GM12878 (cell line): ENCODE results near the gene ITGA11. TPM values are rescaled to one million over a fixed set of nuclear protein-coding genes. Genes with fewer than 3 reads are reported as not detected.

Experiments used
- ATAC-seq: fragments of 200-7000 bp; cut with Tn5 transposase; 3 replicates; pipeline ENCODE4 v1.9.1; 2020; ENCODE audit warnings: mild to moderate bottlenecking, moderate library complexity
- BruUV-seq: library from RNA; stranded (reverse); fragments of 400-500 nt; replicated peaks from 2 replicates; lab custom pipeline; 2021; lab: Mats Ljungman, UMichigan
- CTCF ChIA-PET: fragments of 300-600 bp; sonication (Branson Sonifier 250); formaldehyde crosslinking; extraction: SDS; loops from one replicate; lab custom pipeline; 2021; ENCODE audit warnings: inconsistent platforms; lab: Yijun Ruan, JAX
- POLR2A ChIA-PET: fragments of 350-600 bp; formaldehyde crosslinking; extraction: SDS; loops from one replicate; lab custom pipeline; 2021; ENCODE audit warnings: inconsistent platforms; lab: Charles Lee
- RAD21 ChIA-PET: fragments of 300-600 bp; sonication (Branson Sonifier 250); formaldehyde crosslinking; loops from one replicate; lab custom pipeline; 2023; ENCODE audit warnings: antibody characterized with exemption; ENCODE audit not compliant: unreplicated experiment; lab: Charles Lee
- SMC1A ChIA-PET: fragments of 300-600 bp; sonication (Branson Sonifier 250); formaldehyde crosslinking; loops from one replicate; lab custom pipeline; 2023; ENCODE audit not compliant: unreplicated experiment, uncharacterized antibody; lab: Charles Lee
- DNase-seq: peaks from one replicate; pipeline ENCODE4 v3.0.0-alpha.2; 2011; ENCODE audit warnings: low read depth, low spot score
- FAIRE-seq: peaks from 3 replicates; lab custom pipeline; 2011; peaks lifted over from hg19 to GRCh38; lab: Jason Lieb, UNC
- H2AFZ ChIP-seq: 2 replicates; pipeline ENCODE4 v1.6.0; 2011; ENCODE audit warnings: low read depth, low read length, control low read depth; ENCODE audit not compliant: control insufficient read depth
- H3K27ac ChIP-seq: 2 replicates; pipeline ENCODE4 v1.5.1; 2011; ENCODE audit warnings: control low read depth; ENCODE audit not compliant: control insufficient read depth, insufficient read depth
- H3K27me3 ChIP-seq, 2 experiments: replicated peaks in 1 of 2; 2 replicates each; pipeline versions ENCODE4 v1.6.0 to v1.6.1; 2011; ENCODE audit warnings: low read length in 1 of 2; ENCODE audit not compliant: control insufficient read depth in 2 of 2, insufficient read depth in 2 of 2
- H3K36me3 ChIP-seq, 2 experiments: 2 replicates each; pipeline ENCODE4 v1.5.1; 2011; ENCODE audit warnings: low read length in 1 of 2; ENCODE audit not compliant: control insufficient read depth in 2 of 2, insufficient read depth in 2 of 2
- H3K4me1 ChIP-seq: 2 replicates; pipeline ENCODE4 v1.6.1; 2011; ENCODE audit warnings: mild to moderate bottlenecking, low read length, moderate library complexity, mixed read lengths; ENCODE audit not compliant: control insufficient read depth, insufficient read depth
- H3K4me2 ChIP-seq: 2 replicates; pipeline ENCODE4 v1.6.0; 2011; ENCODE audit warnings: control low read depth; ENCODE audit not compliant: control insufficient read depth, insufficient read depth
- H3K4me3 ChIP-seq: fragments of 200-600 bp; sonication (generic); 2 replicates; pipeline ENCODE4 v1.5.1; 2016
- H3K79me2 ChIP-seq: 2 replicates; pipeline ENCODE4 v1.6.0; 2011; ENCODE audit warnings: low read length; ENCODE audit not compliant: control insufficient read depth, insufficient read depth
- H3K9ac ChIP-seq: 2 replicates; pipeline ENCODE4 v1.8.0; 2011; ENCODE audit warnings: low read length, control low read depth, mixed read lengths; ENCODE audit not compliant: control insufficient read depth, insufficient read depth
- H3K9me3 ChIP-seq: replicated peaks from 3 replicates; pipeline ENCODE4 v1.5.1; 2011; ENCODE audit warnings: mild to moderate bottlenecking, low read length; ENCODE audit not compliant: control insufficient read depth, insufficient read depth
- H4K20me1 ChIP-seq: 2 replicates; pipeline ENCODE4 v1.6.0; 2011; ENCODE audit not compliant: control insufficient read depth, insufficient read depth
- CBX5 ChIP-seq: sonication (generic); IDR thresholded peaks from 2 replicates; pipeline ENCODE4 v1.6.1; 2016; ENCODE audit warnings: low read depth, moderate library complexity, mild to moderate bottlenecking, inconsistent platforms
- HDAC2 ChIP-seq: fragments of 200-600 bp; sonication (generic); IDR thresholded peaks from 2 replicates; pipeline ENCODE4 v1.6.1; 2017
- MTA3 ChIP-seq: IDR thresholded peaks from 2 replicates; pipeline ENCODE4 v1.6.1; 2012; ENCODE audit warnings: low read length, inconsistent platforms, borderline replicate concordance
- NFYA ChIP-seq: IDR thresholded peaks from 2 replicates; pipeline ENCODE4 v1.6.1; 2011; ENCODE audit warnings: low read depth, mild to moderate bottlenecking, low read length, improper control_type of control experiment, borderline replicate concordance
- PKNOX1 ChIP-seq: fragments of 450-650 bp; IDR thresholded peaks from 2 replicates; pipeline ENCODE4 v1.6.1; 2016; ENCODE audit warnings: mild to moderate bottlenecking
- SIN3A ChIP-seq: IDR thresholded peaks from 2 replicates; pipeline ENCODE4 v1.6.1; 2012; ENCODE audit warnings: low read depth, low read length, improper control_type of control experiment
- SPI1 ChIP-seq: IDR thresholded peaks from 2 replicates; pipeline ENCODE4 v1.6.1; 2011; ENCODE audit warnings: low read depth, mild to moderate bottlenecking, low read length, moderate library complexity, borderline replicate concordance; ENCODE audit not compliant: insufficient read depth
- SREBF2 ChIP-seq: IDR thresholded peaks from 2 replicates; pipeline ENCODE4 v1.6.1; 2012; ENCODE audit warnings: mild to moderate bottlenecking, low read length
- ZBTB11 ChIP-seq: fragments of 450-650 bp; formaldehyde crosslinking; IDR thresholded peaks from 2 replicates; pipeline ENCODE4 v1.5.0; 2022; ENCODE audit warnings: mild to moderate bottlenecking, missing genetic modification characterization
- WGBS: methylation state at CpG from one replicate; pipeline ENCODE4 v1.1.6; 2016; ENCODE audit warnings: low lambda C conversion rate; ENCODE audit not compliant: insufficient replicate concordance, insufficient coverage; ENCODE audit errors: missing lambda C conversion rate; 5-methylcytosine and 5-hydroxymethylcytosine counted together
- in situ Hi-C: fragments of 300-500 bp; cut with MboI; formaldehyde crosslinking; loops from 9 replicates; pipeline ENCODE4 v1.14.3; 2018; ENCODE audit warnings: mixed read lengths
- intact Hi-C: fragments of 100-400 bp; cut with micrococcal nuclease; formaldehyde crosslinking; loops from one replicate; pipeline ENCODE4 v1.14.2; 2022; ENCODE audit not compliant: unreplicated experiment
- polyA plus RNA-seq, 11 experiments: library from polyadenylated mRNA; depleted of rRNA in 4 of 11; unstranded in 6 of 11; stranded (reverse) in 5 of 11; fragments of >200 nt; fragmentation: Nextera tagmentation in 4 of 11; fragmentation: Illumina TruSeq in 1 of 11; extraction: Ambion mirVana in 4 of 11; extraction: Trizol in 1 of 11; gene quantifications; 1 replicate in 1 of 11; 2 replicates in 10 of 11; pipeline versions ENCODE4 v1.2.1 to v1.2.3, GENCODE V29; 2011 to 2016; ENCODE audit warnings: inconsistent platforms in 2 of 11, missing spikeins in 2 of 11, low read depth in 1 of 11
- total RNA-seq, 4 experiments: library from RNA; depleted of rRNA in 3 of 4; stranded (reverse); fragments of >200 nt in 3 of 4; fragmentation: Illumina TruSeq in 1 of 4; extraction: Trizol in 1 of 4; gene quantifications; 2 replicates each; pipeline versions ENCODE4 v1.2.1 to v1.2.3, GENCODE V29; 2013 to 2021

ITGA11 gene
- total and polyA plus RNA-seq, 10 of the 15 experiments (the other 5 are each of a cell fraction or from before 2014, with no cell fraction given) = under 0.01 to 0.36 (median 0.13) TPM; not detected in 1

GRCh38 chr15:68321229-68321628 lies 110.7 kb downstream of the ITGA11 start:
- Histone ChIP-seq H3K4me3 (no peak overlapping the region), H2AFZ (no peak overlapping the region), H3K4me1 (no peaks in the 10 kb centered on the region), H3K27me3 (no peaks in the 10 kb centered on the region; a peak in 2 of 4 replicates), H4K20me1 (no peaks in the 10 kb centered on the region), H3K27ac (no peak overlapping the region), H3K79me2 (no peaks in the 10 kb centered on the region), H3K4me2 (no peak overlapping the region), H3K9ac (no peak overlapping the region), H3K36me3 (no peaks in the 10 kb centered on the region), H3K9me3 (no peaks in the 10 kb centered on the region)
- intact Hi-C loops = no loop called here
- BruUV-seq = no TSS peak
- SMC1A ChIA-PET = no interaction called here
- in situ Hi-C loops = no loop called here
- no peak for TF ChIP-seq HDAC2
- TF ChIP-seq CBX5 = no peak
- no peak for TF ChIP-seq SPI1
- no peak for TF ChIP-seq ZBTB11 (CRISPR knock-in tag)
- TF ChIP-seq SIN3A = no peak
- TF ChIP-seq PKNOX1 = no peak
- no peak for TF ChIP-seq SREBF2
- TF ChIP-seq MTA3 = no peak
- TF ChIP-seq NFYA = no peak
- POLR2A ChIA-PET = no interaction called here
- ATAC-seq (no peak), DNase-seq (no peak), FAIRE-seq (no peak)
- 8% methylated on average over 7 of the region's 7 CpGs for WGBS
- CTCF ChIA-PET = interaction anchor here (0.7 kb wide), 1 partner anchor 176 kb away, joined by 4 read pairs; no protein-coding TSS in a partner anchor
- RAD21 ChIA-PET = no interaction called here
